ENCODE data around the gene ELOVL1.

GRCh38 chr1:43386676-43387075 lies 18.9 kb upstream of the ELOVL1 start:
- TF ChIP-seq ZNF331 (CRISPR knock-in tag; IDR thresholded peaks at IDR 0.05; ENCODE audit: low read depth) (no peak), REST (IDR thresholded peaks at IDR 0.05; ENCODE audit: unreplicated experiment) (no peak), POLR2AphosphoS5 (IDR thresholded peaks at IDR 0.05; ENCODE audit: low read depth) (no peak), CTCF (conservative IDR thresholded peaks at IDR 0.05; ENCODE audit: low read depth in 2 of 2) (no peak)

All from GM23338 (cell line).